Measurements from ENCODE around the gene FOXJ2.

Gene FOXJ2

DNA sequence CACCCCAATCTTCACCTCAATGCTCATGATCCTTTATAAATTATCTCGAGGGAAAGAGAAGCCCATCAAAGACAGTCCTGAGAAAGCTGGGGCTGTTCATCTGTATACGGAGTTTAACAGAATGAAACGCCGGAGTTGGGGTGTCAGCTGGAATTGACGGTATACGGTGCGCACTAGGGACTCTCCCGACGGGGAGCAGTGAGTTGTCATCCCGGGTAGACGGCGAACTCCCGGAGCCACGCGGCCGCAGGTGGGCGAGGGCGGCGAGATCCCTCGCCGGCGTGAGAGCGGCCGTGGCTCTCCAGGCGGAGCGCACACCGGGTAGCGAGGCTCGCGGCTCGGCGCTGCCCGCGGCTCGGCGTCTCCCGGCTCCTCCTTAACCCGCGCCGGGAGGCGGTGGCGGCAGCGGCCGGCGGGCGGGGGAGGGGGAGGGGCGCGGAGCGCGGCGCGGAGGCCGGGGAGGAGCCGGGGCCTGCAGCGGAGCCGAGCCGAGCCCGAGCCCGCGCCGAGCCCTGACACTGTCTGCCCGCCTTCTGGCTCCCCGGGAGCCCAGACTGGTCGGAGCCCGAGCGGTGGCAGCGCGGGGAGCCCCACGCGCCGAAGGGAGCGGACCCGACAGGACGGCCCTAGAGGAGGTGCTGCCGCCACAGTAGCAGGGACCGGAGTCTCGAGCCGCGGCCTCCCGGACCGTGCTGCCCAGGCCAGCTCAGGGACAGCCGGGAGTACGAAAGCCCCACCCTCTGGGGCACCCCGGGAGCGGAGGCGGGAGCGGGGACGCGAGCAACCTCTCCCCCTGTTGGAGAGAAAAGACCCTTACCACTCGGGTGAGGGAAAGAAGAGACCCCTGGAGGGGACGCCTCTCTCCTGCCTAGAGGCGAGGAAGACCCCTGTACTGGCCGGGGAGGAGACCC, at the start of gene FOXJ2:
FOXJ2 (plus strand) TSS at position 475 of the 911 bp plus-strand sequence. CDS start 7,117 bp downstream, outside the sequence.
- TF ChIP-seq GATA3 (IDR thresholded peaks at IDR 0.05; ENCODE audit: low read depth, low read length) (no peak), GATA2 (IDR thresholded peaks at IDR 0.05; ENCODE audit: low read depth, low read length) (no peak)

- TF ChIP-seq GATA3 (IDR thresholded peaks at IDR 0.05; ENCODE audit: low read depth, low read length) (no peak), GATA2 (IDR thresholded peaks at IDR 0.05; ENCODE audit: low read depth, low read length) (no peak)
Observed at GRCh38 chr12:7984900-7985299, 47.6 kb upstream of the FOXJ2 start.

DNA sequence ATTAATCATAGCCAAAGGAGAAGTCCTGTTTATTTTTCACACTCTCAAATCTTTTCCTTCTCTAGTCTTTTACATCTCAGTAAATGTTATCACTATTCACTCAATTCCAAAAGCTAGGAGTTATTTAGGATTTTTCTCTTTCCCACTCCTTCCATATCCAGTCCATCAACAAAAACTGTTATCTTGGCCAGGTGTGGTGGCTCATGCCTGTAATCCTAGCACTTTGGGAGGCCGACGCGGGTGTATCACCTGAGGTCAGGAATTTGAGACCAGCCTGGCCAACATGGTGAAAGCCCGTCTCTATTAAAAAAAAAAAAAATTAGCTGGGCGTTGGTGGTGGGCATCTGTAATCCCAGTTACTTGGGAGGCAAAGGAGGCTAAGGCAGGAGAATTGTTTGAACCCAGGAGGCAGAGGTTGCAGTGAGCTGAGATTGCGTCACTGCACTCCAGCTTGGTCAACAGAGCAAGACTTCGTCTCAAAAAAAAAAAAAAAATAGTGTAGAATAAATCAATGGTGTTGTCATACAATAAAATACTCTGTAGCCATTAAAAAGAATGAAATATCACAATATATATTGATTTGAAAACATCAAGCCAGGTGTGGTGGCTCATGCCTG, 46.6 kb upstream of the FOXJ2 start:
- TF ChIP-seq GATA2 (IDR thresholded peaks at IDR 0.05; ENCODE audit: low read depth, low read length) (no peak), GATA3 (IDR thresholded peaks at IDR 0.05; ENCODE audit: low read depth, low read length) (no peak)

DNA sequence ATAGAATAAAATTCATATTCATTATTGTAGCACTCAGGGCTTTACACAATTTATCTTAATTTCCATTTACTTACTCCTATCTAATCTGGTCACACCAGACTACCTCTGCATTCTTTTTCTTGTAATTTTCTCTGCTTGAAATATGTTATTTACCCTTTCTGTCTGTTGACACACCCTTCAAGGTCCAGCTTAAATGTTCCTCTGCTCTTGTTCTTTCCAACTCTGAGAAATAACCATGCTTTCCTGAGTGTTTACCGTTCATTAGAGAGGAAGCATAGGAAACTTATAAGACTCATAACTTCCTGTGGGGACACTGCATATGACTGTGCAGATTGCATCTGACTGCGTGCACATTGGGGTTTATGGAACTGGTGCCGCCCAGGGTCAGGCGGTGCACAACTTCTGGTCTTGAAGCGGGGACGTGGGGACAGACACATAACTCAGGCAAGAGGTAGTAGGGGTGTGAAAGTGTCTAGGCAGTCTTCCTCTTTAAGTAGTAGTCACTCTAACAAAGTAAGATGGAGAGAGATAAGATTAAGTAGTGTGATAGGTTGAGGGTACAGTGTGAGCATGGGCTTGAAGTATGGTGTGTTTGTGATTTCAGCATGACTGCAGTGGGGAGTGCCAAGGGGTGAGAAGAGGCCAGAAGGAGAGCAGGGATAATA, 42.6 kb upstream of the FOXJ2 start:
- TF ChIP-seq GATA3 (IDR thresholded peaks at IDR 0.05; ENCODE audit: low read depth, low read length), result no peak
- no peak for TF ChIP-seq GATA2 (IDR thresholded peaks at IDR 0.05; ENCODE audit: low read depth, low read length)

DNA sequence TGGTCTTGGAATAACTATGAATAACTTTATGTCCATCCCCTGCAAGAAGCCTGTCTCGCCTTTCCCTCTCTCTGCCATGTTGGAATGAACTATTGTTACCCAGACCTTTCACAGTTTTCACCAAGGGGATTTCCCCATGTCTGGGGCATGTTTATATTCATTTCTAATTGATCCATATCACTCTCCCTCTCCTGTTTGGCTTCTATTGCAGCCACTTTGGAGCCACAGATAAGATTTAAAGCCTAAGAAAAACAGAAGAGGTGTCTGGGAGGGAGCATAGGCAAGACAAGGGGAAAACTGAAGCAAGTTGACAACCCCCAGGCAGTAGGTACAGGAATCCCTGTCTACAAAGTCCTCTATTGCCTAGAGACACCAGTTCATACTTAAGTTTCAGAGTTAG, 41.0 kb upstream of the FOXJ2 start:
- TF ChIP-seq GATA3 (IDR thresholded peaks at IDR 0.05; ENCODE audit: low read depth, low read length) (no peak), GATA2 (IDR thresholded peaks at IDR 0.05; ENCODE audit: low read depth, low read length) (no peak)

DNA sequence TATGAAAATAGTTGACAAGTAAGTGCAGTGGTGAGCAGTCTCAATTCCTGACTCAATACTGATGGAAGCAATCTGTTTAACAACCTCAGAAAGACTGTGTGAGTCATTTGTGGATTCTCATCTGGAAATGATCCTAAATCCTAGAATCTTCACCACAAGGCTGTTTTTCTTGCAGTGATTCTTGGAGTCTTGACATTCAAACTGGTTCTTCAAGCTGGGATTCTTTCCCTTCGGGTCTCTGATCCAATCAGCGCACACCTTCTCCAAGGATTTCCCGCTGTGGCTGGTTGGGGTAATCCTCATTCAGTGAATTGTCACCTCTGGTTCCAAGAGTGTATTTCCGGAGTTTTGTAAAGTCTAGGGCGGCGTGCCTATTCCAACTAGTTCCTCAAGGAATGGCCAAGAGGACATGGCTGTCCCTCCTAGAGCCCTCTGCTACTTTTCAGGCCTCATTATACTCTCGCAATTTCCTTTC, 37.7 kb upstream of the FOXJ2 start:
- TF ChIP-seq GATA2 (IDR thresholded peaks at IDR 0.05; ENCODE audit: low read depth, low read length), result no peak
- TF ChIP-seq GATA3 (IDR thresholded peaks at IDR 0.05; ENCODE audit: low read depth, low read length), result no peak

DNA sequence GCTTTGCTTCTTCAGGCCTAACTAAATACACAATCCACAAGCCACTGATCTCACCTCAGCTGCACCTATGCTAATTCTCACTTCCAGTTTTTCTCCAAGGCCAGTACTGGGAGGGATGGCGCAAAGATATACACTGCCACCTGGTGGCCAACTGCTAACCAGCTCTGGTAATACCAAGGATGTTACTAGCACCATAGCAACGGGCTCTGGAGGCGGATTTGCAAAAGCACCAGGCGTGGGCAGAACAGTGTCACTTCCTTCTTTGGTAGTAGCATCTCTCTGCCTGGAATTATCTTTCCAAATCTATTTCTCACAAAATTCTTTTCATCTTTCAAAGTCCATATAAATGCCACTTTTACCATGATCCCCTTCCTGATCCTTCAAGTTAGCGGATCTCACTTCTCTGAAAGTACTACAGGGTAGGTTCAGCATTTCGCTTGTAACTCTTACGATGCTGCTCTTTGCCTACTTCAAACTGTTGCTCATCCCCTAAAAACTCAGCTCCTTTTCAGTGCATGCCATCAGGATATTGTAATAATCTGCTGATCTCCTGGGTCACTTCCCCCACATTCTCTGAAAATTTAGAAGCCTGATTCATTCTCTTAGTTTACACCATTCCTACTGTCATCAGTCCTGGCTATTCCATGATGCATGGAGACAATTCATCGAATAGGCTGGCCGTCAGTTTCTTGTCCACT, 37.1 kb upstream of the FOXJ2 start:
- TF ChIP-seq GATA3 (IDR thresholded peaks at IDR 0.05; ENCODE audit: low read depth, low read length) (no peak), GATA2 (IDR thresholded peaks at IDR 0.05; ENCODE audit: low read depth, low read length) (no peak)

GRCh38 chr12:8011331-8011730, 21.2 kb upstream of the FOXJ2 start:
- TF ChIP-seq GATA3 (IDR thresholded peaks at IDR 0.05; ENCODE audit: low read depth, low read length), result no peak
- TF ChIP-seq GATA2 (IDR thresholded peaks at IDR 0.05; ENCODE audit: low read depth, low read length), result no peak

GRCh38 chr12:8012651-8013309, 19.7 kb upstream of the FOXJ2 start:
- TF ChIP-seq GATA2 (IDR thresholded peaks at IDR 0.05; ENCODE audit: low read depth, low read length) (no peak), GATA3 (IDR thresholded peaks at IDR 0.05; ENCODE audit: low read depth, low read length) (no peak)

DNA sequence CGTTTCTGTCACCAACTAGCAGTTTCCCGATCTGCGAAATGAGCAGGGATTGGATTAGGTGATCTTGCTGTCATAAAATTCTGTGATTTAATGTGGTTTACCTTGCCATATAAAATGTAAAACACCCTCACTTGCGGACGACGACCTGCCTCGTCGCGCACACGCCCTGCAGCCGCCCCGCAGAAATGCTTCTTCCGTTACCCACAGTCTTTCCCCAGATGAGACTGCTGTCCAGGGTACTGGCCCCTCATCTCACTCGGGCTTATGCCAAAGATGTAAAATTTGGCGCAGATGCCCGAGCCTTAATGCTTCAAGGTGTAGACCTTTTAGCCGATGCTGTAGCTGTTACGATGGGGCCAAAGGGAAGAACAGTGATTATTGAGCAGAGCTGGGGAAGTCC, 17.7 kb upstream of the FOXJ2 start:
- TF ChIP-seq GATA2 (IDR thresholded peaks at IDR 0.05; ENCODE audit: low read depth, low read length) (no peak), GATA3 (IDR thresholded peaks at IDR 0.05; ENCODE audit: low read depth, low read length) (no peak)

DNA sequence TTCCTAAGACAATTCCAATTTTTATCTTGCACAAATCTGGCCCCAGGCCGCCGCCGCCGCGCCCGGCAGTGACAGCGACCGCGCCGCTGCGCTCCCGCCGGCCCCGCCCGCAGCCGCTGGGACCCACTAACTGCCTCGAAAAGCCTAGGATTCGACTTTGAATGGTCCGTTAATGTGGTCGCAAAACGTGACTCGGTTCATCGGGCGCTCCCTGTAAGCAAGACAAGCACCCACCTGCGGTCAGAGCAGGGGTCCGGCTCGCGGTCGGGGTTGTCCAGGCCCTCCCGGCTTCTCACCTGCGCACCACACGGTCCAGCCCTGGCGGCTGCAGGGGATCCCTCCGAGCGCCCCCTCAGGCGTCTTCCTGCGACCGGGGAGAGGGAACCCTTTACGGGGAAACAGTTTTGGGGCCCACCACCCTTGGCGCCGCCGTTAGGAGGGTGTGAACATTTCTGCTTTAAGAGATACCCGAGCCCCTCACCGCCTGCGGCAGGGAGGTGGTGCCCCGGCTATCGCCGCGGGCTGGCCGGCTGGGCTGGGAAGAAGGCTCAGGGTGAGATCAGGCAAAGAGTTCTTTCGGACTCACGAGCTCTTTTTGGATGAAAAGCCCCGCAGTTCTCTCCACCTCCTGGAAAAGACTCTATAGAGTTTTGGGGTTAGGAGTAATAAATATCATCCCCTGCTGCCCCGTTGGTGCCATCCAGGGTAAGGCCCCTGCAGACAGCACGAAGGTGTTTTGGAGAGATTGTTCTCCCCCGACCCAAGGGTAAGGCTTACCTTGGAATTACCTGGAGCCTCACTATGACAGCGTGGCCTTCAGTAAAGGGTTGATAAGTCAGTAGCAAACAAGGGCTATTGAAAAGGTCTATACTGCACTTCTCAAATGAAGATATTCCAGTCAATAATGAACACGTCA, 13.6 kb upstream of the FOXJ2 start:
- TF ChIP-seq GATA2 (IDR thresholded peaks at IDR 0.05; ENCODE audit: low read depth, low read length) (no peak), GATA3 (IDR thresholded peaks at IDR 0.05; ENCODE audit: low read depth, low read length) (no peak)

- TF ChIP-seq GATA2 (IDR thresholded peaks at IDR 0.05; ENCODE audit: low read depth, low read length), result no peak
- TF ChIP-seq GATA3 (IDR thresholded peaks at IDR 0.05; ENCODE audit: low read depth, low read length), result no peak
Observed at GRCh38 chr12:8026291-8026900, 6.1 kb upstream of the FOXJ2 start.
